AG08395 (cell line): ENCODE results near the gene FZD2.
"Not testable (repeated sequence)": the region's sequence is repeated elsewhere in the genome, so short reads cannot be mapped to it uniquely, and the experiment has no call there.

Experiments used
- DNase-seq: peaks from one replicate; pipeline ENCODE4 v3.0.0; 2012; ENCODE audit warnings: mixed read lengths, low spot score

Gene FZD2

DNA sequence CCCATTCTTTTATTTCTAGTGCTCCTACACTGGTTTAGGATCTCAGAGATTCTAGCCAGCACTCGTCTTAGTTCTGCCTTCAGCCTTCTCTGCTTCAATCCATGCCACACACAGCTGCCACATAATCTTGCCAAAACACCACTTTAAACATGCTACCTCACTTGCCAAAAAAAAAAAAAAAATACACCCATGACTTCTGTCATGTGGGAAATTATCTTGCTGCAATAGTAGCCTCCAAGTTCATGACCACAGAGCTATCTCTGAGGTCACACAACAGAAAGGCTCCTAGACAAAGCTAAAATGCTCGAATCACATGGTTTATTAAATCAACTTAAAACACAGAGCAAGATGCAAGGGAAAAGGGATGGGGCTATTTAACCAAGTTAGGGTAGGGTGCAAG is 18.1 kb downstream of the FZD2 start:
- no peak for DNase-seq

DNA sequence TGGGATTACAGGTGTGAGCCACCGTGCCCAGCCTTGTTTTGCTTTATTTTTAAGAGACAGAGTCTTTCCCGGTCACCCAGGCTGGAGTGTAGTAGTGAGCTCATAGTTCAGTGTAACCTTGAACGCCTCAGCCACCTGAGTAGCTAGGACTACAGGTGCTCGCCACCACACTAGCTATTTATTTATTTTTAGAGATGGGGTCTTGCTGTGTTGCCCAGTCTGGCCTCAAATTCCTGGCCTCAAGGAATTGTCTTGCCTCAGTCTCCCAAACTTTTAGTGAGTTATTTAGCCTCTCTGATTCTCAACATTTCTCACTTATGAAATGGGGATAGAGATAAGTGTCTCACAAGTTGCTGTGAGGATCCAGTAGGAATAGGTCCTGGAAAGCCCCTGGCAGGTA is 21.7 kb downstream of the FZD2 start:
- no peak for DNase-seq

DNA sequence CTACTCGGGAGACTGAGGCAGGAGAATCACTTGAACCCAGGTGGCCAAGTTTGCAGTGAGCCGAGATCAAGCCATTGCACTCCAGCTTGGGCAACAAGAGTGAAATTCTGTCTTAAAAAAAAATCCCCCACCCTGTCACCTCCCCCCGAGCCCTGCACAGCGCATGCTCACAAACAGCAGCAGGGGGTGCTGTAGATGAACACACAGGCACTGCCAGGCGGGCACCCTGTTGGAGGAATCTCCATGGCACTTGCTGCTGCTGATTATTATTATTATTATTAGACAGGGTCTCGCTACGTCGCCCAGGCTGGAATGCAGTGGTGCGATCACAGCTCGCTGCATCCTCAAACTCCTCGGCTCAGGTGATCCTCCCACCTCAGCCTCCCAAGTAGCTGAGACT is 24.6 kb downstream of the FZD2 start:
- peak; percentile 21 for DNase-seq

DNA sequence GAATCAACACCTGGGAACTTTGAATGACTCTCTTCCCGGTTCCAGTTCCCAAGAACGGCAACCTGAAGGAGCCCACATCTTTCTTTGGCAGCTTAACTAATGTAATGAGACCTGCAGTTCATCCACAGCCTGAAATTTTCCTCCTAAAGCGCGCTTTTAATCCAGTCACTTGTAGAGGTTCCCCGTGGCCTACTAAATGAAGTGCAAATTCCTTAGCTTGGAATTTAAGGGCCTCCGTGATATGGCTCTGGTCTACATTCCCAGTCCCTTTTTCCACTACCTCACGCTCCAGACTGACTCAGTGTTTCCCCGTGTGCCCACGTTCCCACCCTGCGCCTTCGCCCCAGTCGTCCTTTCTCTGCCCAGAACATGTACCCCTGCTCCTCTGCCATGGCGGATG is 27.2 kb downstream of the FZD2 start:
- no peak for DNase-seq

- no peak for DNase-seq
Measured at GRCh38 chr17:44585315-44585714, 28.0 kb downstream of the FZD2 start.

DNA sequence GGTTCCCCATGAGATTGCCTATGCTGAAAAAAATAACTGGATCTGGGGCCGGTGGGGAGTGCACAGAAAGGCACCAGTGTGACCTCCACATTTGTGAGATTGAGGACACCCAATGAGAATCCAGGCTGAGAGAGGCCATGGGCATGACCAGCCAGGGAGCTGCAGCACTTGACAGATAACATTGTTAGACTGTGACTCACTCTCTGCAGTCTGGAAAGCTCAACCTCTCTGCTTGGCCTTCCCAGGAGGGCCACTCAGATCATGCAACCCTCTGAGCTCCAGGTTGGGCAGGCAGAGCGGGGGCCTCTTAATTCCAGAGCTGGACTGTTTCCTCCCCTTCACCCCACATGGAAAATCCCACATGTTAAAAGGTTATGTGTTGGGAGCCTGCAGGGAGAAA is 30.1 kb downstream of the FZD2 start:
- DNase-seq: peak; percentile 96

DNA sequence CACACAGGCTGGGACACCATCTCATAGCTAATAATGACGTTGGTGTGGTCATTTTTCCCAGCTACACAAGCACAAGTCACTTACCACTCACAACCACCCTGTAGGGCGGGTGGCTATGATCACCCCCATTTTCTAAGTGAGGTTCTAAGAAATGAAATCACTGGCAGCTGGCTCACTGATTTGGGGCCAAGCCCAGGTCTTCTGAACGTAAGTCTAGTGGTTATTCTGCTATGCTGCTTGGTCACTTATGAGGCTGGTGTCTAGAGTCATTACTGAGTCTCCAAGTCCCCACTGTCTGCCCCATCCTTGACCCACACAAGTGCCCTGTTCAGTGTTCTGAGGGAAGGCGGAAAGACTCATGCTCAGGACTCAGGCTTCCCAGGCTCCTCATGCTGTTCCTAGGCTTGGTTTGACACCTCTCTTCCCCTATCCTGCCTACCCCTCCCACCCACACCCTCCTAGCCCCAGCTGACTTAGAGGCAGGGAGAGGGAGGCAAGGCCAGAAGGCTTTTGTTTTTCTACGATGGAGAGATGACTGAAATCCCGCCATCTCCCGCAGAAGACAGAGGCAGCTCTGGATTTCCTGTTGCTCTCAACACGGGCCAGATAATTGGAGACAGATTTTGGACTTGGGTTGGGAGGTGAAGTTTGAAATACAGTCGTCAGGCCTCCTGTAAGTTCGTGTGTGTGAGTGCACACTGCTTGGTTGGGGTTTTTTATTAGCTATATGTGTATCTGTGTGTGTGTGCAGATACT is 32.2 kb downstream of the FZD2 start:
- peak; percentile 48 for DNase-seq

DNA sequence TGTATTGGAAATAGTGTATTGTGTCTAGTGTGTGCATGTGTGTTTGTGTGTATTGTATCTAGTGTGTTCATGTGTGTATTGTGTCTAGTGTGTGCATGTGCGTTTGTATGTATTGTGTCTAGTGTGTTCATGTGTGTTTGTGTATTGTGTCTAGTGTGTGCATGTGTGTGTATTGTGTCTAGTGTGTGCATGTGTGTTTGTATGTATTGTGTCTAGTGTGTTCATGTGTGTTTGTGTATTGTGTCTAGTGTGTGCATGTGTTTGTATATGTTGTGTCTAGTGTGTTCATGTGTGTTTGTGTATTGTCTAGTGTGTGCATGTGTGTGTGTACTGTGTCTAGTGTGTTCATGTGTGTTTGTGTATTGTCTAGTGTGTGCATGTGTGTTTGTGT is 32.8 kb downstream of the FZD2 start:
- DNase-seq: not testable (repeated sequence)

GRCh38 chr17:44590762-44591161 is 33.5 kb downstream of the FZD2 start:
- not testable (repeated sequence) for DNase-seq

DNA sequence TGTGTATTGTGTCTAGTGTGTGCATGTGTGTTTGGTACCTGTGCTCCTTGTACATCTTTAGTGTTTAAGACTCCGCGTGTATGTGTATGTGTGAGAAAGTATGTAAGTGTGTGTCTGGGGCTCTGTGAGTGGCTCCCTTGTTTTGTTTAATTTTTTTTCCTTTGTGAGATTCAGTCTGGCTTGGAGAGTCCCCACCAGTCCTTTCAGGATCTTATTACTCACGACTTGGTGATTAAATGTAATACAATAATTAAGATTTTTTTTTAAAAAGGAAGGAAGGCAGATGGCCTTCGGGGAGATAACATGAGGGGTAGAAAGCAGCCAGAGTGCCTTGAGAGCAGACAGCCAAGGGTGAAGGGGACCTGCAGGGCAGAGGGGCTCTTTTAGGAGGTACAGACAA is 33.9 kb downstream of the FZD2 start:
- no peak for DNase-seq

DNA sequence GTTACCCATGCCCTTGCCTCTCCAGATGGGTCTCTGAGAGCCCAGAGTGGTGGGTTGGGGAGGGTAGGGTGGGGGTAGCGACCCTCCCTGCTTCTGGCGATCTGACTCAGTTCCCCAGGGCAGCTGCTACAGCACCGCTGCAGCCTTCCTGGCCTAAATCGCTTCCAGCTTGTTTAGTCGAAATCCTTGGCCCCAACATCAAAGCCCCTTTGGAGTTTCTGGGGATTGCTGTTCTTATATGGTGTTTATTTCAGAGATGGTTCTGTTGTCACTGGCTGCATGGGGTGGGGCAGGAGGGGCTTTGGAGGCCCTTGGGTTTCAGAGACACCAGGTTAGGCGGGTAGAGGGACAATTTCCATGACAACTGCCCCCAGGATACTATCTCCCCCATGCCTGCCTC is 35.9 kb downstream of the FZD2 start:
- DNase-seq: no peak

DNA sequence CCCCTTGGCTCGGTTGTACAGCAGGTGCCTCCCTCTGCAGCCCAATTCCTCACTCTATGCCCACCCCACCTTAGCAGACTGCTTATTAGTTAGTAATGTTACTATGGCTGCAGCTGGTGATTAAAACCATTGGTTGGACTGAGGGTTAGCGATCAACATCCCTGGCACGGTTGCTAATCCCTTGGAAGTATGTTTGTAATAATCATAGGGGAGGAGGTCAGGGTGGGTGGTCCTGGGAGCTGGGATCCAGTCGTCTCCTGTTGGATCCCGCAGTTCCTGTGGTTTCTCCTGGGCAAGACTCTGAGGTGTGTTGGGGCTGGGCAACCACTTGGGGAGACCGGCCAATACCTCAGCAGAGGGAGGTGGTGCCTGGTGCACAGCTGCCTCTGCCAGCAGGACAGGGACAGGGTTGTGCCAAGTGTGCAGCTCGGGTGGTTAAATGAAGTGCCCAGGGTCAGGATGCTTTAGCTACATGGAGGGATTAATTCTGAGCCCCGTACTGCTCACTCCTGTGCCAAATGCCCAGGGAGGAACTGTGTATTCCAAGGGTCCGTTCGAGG is 38.0 kb downstream of the FZD2 start:
- DNase-seq: no peak

DNA sequence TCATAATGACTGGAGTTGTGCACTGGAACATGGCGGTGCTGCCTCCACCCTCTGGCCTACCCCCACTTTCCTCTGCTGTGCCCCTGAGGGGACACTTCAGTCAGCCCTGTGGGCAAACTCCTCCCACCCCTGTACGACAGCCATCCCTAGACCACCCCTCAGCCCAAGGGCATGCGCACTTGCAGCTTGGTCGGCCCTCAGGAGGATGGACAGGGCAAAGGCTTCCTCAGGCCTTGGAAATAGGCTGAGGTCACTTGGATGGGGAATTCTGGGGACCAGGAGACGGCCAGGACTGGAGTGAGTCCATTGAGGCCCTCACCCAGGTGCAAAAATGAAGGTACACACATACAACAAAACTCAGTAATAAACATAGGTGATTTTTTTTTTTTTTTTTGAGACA is 41.0 kb downstream of the FZD2 start:
- DNase-seq: no peak

GRCh38 chr17:44598932-44599297 is 41.6 kb downstream of the FZD2 start:
- DNase-seq: no peak

- peak; percentile 56 for DNase-seq
Measured at GRCh38 chr17:44599298-44600175, 42.3 kb downstream of the FZD2 start.

GRCh38 chr17:44601539-44601938 is 44.3 kb downstream of the FZD2 start:
- DNase-seq: no peak

DNA sequence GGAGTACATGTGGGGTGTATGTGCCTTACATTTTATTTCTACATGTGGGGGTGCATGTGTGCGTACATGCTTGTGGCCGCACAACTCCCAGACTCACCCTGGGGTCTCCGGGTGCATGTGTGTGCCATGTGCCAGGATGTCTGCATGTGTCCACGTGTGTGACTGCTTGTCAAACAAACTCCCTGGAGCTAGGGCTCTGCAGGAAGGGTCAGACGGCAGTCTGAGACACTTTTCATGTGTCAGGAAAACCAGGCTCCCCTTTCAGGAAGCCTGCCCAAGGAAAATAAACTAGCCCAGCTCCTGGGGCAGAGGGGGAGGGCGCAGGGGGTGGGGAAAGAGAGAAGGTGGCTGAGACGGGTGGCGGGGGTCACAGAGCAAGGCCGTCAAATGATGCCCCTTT is 44.7 kb downstream of the FZD2 start:
- DNase-seq: no peak

DNA sequence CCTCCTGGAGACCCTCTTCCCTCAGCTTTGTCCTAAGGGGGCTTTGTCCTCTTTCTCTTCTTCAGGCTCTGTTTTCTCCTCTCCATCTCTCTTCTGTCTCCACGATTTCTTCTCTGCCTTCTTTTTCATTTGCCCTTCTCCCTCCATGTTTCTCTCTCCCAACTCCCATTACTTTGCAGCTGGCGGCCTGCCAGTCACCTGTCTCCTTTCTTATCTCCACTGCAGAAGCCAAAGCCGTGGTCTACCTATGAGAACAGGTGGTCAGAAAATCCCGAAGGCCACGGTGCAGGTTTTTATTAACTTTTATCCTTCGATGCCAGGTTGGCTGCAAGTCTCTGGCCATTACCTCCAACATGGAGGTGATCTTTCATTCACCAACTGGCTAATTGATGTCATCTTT is 45.1 kb downstream of the FZD2 start:
- no peak for DNase-seq

DNA sequence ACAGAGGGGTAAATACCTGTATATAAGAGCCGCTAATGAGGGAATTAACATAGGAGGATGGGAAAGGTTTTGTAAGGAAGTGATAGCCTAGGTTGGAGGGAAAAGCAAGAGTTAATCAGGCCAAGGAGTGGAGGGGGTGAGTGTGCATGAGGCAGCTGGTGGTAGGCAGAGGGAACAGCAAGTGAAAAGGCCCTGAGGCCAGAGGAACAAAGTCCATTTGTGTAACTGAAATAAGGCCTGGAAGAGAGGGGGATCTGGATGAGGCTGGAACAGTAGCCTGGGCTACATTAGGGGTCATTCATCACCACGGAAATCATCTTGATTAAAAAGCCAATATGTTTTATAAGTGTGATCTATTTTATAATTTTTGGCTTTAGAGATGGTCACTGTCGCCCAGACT is 45.7 kb downstream of the FZD2 start:
- DNase-seq: no peak

DNA sequence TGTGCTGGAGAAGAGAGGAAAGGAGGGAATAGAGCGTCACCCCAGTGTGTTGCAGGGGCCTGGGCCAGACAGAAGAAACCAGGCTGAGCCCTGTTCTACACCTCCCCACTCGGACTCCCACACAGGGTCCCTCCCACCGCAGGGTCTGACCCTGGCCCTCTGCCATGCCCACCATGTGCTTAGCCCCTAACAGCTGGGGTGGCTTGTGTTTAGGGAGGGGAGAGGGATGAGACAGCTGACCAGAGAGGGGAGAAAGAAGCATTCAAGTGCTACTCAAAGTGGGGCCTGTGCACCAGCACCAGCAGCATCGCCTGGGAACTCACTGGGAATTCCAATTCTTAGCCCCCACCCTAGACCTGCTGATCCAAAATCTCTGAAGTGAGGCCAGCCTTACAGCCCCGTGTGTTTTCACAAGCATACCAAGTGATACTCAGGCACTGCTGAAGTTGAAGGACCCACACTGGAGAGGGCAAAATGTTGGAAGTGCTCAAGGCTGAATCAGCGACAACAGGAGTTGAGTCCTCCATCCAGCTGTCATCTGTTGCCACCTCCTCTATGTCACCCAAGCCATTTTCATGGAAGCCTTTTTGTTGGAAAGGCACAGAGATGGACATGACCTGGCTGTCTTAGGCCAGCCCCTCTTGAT is 47.0 kb downstream of the FZD2 start:
- DNase-seq: no peak

DNA sequence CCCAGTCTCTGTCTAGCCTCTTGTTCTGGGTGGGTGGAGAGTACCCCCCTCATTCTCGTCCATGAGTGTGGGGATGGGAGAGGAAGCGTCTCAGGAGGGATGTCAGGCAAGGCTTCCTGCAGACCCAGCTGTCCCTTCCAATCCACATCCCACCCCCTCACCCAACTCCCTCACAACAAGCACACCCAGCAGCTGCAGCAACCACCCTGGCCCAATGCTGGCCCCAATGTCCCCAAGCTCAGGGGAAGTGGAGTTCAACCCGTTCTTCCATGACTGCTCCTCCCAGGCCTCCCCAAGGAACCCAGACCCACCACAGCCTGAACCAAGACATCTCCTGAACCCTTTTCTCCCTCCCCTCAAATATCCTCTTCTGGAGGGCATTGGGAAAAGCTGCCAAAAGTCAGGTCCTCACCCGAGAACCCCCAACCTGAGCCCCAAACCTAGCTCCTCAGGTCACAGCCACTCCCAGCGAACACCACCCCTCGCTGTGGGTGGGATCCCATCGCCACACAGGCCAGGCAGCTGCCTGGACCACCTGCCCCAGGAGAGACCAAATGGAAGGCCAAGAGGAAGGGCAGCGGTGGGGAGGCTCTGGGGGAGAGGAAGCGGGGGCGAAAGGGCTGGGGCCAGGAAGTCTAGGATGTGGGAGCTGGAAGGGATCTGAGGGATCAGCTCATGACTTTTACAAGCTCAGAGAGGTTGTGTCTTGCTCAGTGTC is 47.6 kb downstream of the FZD2 start:
- no peak for DNase-seq

DNA sequence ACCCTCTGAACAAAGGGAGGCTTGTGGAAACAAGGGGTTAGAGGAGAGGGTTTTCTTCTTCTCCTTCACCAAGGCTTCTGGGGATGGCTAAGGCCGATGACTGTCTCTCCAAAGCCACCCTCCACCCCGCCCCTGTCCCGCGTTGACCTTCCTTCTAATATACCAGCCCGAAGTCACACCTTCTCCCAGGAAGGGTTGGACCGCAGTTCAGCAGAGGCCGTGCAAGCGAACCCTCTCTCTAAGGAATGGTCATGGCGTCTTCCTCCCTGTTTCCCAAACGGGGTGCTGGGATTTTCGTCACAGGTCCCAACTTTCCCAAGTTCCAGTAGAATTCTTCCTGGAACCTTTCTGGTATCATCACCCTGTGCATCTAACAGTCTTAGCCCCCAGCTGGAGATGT is 49.4 kb downstream of the FZD2 start:
- no peak for DNase-seq
